Cardiac muscle cell (in vitro differentiated cells and primary cell): Measurements from ENCODE around the gene BSG. TPM values are rescaled to one million over a fixed set of nuclear protein-coding genes. Genes with fewer than 3 reads are reported as not detected.

Source experiments
- DNase-seq, 2 donors: peaks; one replicate each; pipeline versions ENCODE4 v3.0.0 to v3.0.0-alpha.2; 2010 to 2017; ENCODE audit warnings: low read depth in 1 of 2, low spot score in 1 of 2
- H3K27ac ChIP-seq: fragments of 200-600 bp; sonication (generic); 2 replicates; pipeline ENCODE4 v1.5.1; 2016
- H3K27me3 ChIP-seq: fragments of 200-600 bp; sonication (generic); 2 replicates; pipeline ENCODE4 v1.6.0; 2016; ENCODE audit warnings: control low read depth
- H3K36me3 ChIP-seq: fragments of 200-600 bp; sonication (generic); 2 replicates; pipeline ENCODE4 v1.5.1; 2016; ENCODE audit warnings: control low read depth
- H3K4me1 ChIP-seq: fragments of 200-600 bp; sonication (generic); 2 replicates; pipeline ENCODE4 v1.8.1; 2017; ENCODE audit warnings: low read depth, mild to moderate bottlenecking, mixed run types
- H3K4me3 ChIP-seq: fragments of 200-600 bp; sonication (generic); 2 replicates; pipeline ENCODE4 v1.5.1; 2016; ENCODE audit warnings: mild to moderate bottlenecking
- H3K9me3 ChIP-seq: fragments of 200-600 bp; sonication (generic); 2 replicates; pipeline ENCODE4 v1.5.1; 2017; ENCODE audit warnings: low read depth, mild to moderate bottlenecking, control low read depth
- CTCF ChIP-seq: IDR thresholded peaks from 2 replicates; pipeline ENCODE4 v1.5.1; 2012; ENCODE audit warnings: low read depth, mild to moderate bottlenecking, low read length
- polyA plus RNA-seq: library from polyadenylated mRNA; unstranded; fragments of >200 nt; fragmentation: Nextera tagmentation; extraction: Ambion mirVana; gene quantifications from 2 replicates; pipeline ENCODE4 v1.2.1, GENCODE V29; 2016
- total RNA-seq: library from RNA; depleted of rRNA; stranded (reverse); fragments of >200 nt; gene quantifications from 2 replicates; pipeline ENCODE4 v1.2.3, GENCODE V29; 2016

Gene BSG
- total and polyA plus RNA-seq, 2 experiments from 2014 or later, result 826 to 1,204 TPM

- TF ChIP-seq CTCF, result no peak
Observed at GRCh38 chr19:555474-555808, 17.0 kb upstream of the BSG start.

GRCh38 chr19:556611-557382 is 15.6 kb upstream of the BSG start:
- H3K9me3 ChIP-seq, result no peaks in the 10 kb centered on the region
- TF ChIP-seq CTCF, result no peak
- no peaks in the 10 kb centered on the region for H3K36me3 ChIP-seq
- H3K27ac ChIP-seq, result no peak overlapping the region
- DNase-seq, result no peak
- no peaks in the 10 kb centered on the region for H3K27me3 ChIP-seq
- no peaks in the 10 kb centered on the region for H3K4me1 ChIP-seq
- H3K4me3 ChIP-seq, result no peak overlapping the region

More at GRCh38 chr19:555474-555808, 17.0 kb upstream of the BSG start:
- no peak overlapping the region for H3K27ac ChIP-seq
- H3K9me3 ChIP-seq, result no peaks in the 10 kb centered on the region
- H3K36me3 ChIP-seq, result no peaks in the 10 kb centered on the region
- no peak overlapping the region for H3K4me3 ChIP-seq
- DNase-seq, result no peak
- no peaks in the 10 kb centered on the region for H3K27me3 ChIP-seq
- H3K4me1 ChIP-seq, result no peaks in the 10 kb centered on the region

GRCh38 chr19:558770-559439 is 13.5 kb upstream of the BSG start:
- H3K27ac ChIP-seq, result no peak overlapping the region
- TF ChIP-seq CTCF, result no peak

GRCh38 chr19:560121-560520 is 12.3 kb upstream of the BSG start:
- no peaks in the 10 kb centered on the region for H3K27me3 ChIP-seq
- H3K4me3 ChIP-seq, result no peak overlapping the region

More at GRCh38 chr19:558770-559439, 13.5 kb upstream of the BSG start:
- Histone ChIP-seq H3K9me3 (no peaks in the 10 kb centered on the region), H3K36me3 (no peaks in the 10 kb centered on the region), H3K4me3 (no peak overlapping the region), H3K27me3 (no peaks in the 10 kb centered on the region), H3K4me1 (no peaks in the 10 kb centered on the region)
- peak in 1 of 2 donors; percentile 72 for DNase-seq

GRCh38 chr19:566403-566802 is 6.0 kb upstream of the BSG start:
- Histone ChIP-seq H3K27ac (peak overlapping the region; percentile 75), H3K27me3 (no peaks in the 10 kb centered on the region), H3K36me3 (no peaks in the 10 kb centered on the region), H3K4me3 (no peak overlapping the region), H3K4me1 (peaks cover 5% of the 10 kb centered on the region), H3K9me3 (no peaks in the 10 kb centered on the region)
- peak; percentile 64 to 94 for DNase-seq
- no peak for TF ChIP-seq CTCF

More at GRCh38 chr19:560121-560520, 12.3 kb upstream of the BSG start:
- no peak for DNase-seq
- H3K36me3 ChIP-seq, result no peaks in the 10 kb centered on the region
- H3K27ac ChIP-seq, result no peak overlapping the region
- no peaks in the 10 kb centered on the region for H3K4me1 ChIP-seq
- TF ChIP-seq CTCF, result no peak
- no peaks in the 10 kb centered on the region for H3K9me3 ChIP-seq
